Lower leg skin (tissue), 4 donors: ENCODE data around the gene SLX4IP. TPM values are rescaled to one million over a fixed set of nuclear protein-coding genes. Genes with fewer than 3 reads are reported as not detected.

Source experiments
- DNase-seq, 2 donors: peaks; one replicate each; pipeline ENCODE4 v3.0.0-alpha.2; 2019; ENCODE audit warnings: low spot score in 2 of 2
- H3K4me3 ChIP-seq: fragments of 200-600 bp; sonication (generic); 2 replicates; pipeline ENCODE4 v1.5.1; 2017; ENCODE audit warnings: mild to moderate bottlenecking, low read depth; ENCODE audit not compliant: poor library complexity, severe bottlenecking
- POLR2A ChIP-seq, 2 donors: fragments of 450-650 bp; IDR thresholded peaks; one replicate each; pipeline ENCODE4 v1.6.1; 2016 to 2017; ENCODE audit warnings: antibody characterized with exemption in 2 of 2, mild to moderate bottlenecking in 1 of 2, moderate library complexity in 1 of 2
- WGBS, 2 donors: methylation state at CpG; one replicate each; pipeline ENCODE4 v1.1.5; 2018; 5-methylcytosine and 5-hydroxymethylcytosine counted together
- intact Hi-C: fragments of 100-400 bp; cut with DNase I; formaldehyde crosslinking; loops from one replicate; pipeline ENCODE4 v1.15.0; 2023; ENCODE audit warnings: low total_unique reads
- total RNA-seq, 4 donors: library from RNA; depleted of rRNA; stranded (reverse); fragments of >200 nt; gene quantifications; one replicate each; pipeline ENCODE4 v1.1.0, GENCODE V29; 2016
- TF ChIP-seq, protein P1 (sequence below), 3 donors: fragments of 450-650 bp; IDR thresholded peaks; one replicate each; pipeline ENCODE4 v1.5.1; 2016; ENCODE audit warnings: antibody characterized with exemption in 3 of 3, mild to moderate bottlenecking in 3 of 3, moderate library complexity in 2 of 3

SLX4IP gene
- total RNA-seq, 4 donors from 2014 or later: 3.0 to 4.0 (median 3.7) TPM

DNA sequence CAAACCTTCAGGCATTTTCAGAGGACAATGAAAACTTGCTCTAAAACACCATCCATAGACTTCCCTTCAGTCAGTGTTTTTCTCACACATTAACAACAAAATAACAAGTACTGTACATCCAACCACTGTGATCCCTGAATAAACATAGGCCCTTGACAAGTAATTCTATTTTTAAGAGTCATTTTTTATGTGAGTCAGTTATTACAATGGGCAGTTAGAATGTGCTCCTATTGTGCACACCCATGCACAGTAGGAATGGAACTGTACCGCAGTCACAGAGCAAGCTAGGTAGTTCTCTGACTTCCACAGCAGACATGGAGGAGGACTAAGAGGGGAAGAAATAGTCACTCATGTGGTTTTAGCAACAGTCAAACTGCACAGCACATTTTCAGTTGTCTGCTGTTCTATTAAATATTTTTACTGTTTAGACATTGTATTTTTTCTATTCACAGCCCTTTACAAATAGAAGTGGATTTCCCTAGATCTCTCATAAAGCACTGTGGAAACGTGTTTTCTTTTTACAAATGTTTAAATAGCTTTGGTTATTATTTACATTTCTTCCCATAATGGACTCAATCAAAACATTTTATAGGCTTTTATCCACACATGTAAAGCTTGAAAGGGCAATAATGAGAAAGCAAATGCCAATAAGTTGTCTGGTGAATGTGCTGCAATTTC is 138.3 kb downstream of the SLX4IP start:
- TF ChIP-seq POLR2A (IDR thresholded peaks at IDR 0.05): no peak
- TF ChIP-seq, protein P1, sequence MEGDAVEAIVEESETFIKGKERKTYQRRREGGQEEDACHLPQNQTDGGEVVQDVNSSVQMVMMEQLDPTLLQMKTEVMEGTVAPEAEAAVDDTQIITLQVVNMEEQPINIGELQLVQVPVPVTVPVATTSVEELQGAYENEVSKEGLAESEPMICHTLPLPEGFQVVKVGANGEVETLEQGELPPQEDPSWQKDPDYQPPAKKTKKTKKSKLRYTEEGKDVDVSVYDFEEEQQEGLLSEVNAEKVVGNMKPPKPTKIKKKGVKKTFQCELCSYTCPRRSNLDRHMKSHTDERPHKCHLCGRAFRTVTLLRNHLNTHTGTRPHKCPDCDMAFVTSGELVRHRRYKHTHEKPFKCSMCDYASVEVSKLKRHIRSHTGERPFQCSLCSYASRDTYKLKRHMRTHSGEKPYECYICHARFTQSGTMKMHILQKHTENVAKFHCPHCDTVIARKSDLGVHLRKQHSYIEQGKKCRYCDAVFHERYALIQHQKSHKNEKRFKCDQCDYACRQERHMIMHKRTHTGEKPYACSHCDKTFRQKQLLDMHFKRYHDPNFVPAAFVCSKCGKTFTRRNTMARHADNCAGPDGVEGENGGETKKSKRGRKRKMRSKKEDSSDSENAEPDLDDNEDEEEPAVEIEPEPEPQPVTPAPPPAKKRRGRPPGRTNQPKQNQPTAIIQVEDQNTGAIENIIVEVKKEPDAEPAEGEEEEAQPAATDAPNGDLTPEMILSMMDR (IDR thresholded peaks at IDR 0.05): no peak
- DNase-seq: no peak
- WGBS, 2 donors: 82 to 91% methylated on average over 2 of the region's 2 CpGs
- intact Hi-C loops: no loop called here
- H3K4me3 ChIP-seq: no peak overlapping the region

DNA sequence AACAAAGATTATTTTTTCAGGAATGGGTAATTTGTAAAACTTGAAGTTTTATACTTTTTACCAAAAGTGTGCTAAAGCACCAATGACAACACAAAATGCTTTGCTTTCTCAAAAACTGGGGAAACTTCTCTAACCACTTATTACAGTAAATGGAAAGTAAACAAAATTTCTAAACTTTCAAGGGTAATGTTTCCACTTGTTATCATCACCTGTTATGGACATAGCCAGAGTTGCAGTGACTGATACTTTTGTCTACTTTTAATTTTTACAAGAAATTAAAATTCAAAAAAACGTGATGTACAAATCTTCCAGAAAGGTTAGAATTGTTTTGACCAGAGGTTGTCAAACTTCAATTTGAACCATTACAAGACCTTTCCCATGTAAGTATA is 138.8 kb downstream of the SLX4IP start:
- TF ChIP-seq, protein P1 (IDR thresholded peaks at IDR 0.05): no peak
- TF ChIP-seq POLR2A (IDR thresholded peaks at IDR 0.05): no peak
- no peak overlapping the region for H3K4me3 ChIP-seq
- DNase-seq: no peak
- WGBS, 2 donors: 75 to 88% methylated on average over 1 of the region's 1 CpG
- intact Hi-C loops: no loop called here

DNA sequence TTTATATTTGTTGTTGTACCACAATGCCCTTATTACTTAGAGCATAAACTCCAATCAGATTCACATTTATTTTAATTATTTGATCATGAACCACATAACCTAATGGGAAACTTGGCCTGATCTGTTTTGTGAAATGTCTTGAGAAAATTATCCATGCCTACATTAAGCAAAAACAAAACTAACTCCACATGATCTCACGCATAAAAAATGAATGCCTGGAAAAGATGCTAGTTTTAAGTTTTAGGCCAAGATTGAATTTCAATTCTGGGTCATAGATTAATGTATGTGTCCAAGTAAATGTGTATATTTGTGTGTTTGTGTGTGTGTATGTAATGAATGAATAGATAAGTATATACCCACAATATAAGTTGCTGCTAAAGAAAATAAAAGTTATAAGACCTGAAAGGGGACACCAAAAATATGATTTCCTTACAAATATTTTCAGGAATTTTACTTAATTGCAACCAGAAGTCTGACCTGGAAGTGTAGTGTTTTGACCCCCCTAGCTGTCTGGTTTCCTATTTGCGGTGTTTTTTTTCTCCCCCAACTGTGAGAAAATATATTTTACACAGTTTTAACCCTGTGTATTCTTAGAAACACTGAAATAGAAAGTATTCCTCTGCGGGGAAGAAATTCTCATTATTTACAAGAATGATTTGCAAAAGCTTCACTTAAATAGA is 141.4 kb downstream of the SLX4IP start:
- TF ChIP-seq, protein P1 (IDR thresholded peaks at IDR 0.05): no peak
- TF ChIP-seq POLR2A (IDR thresholded peaks at IDR 0.05): no peak
- no peak for DNase-seq
- H3K4me3 ChIP-seq: no peak overlapping the region
- WGBS, 2 donors: 68% methylated on average over 3 of the region's 3 CpGs
- intact Hi-C loops: no loop called here

DNA sequence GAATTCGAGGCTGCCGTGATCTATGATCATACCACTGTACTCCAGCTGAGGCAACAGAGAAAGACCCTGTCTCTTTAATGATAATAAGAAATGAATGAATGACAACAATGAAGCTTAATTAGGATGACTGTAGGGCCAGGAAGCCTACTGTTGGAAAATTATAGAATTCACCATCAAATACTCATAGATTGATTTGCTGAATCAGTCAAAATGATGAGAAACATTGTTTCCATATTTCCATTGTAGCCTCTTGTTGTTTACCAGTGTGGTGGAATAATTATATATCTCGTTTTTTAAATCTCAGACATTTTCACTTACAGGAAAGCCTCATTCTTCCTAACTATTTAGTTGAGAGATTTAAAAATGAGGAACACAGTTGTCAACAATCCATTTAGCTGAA is 142.5 kb downstream of the SLX4IP start:
- no peak overlapping the region for H3K4me3 ChIP-seq
- TF ChIP-seq, protein P1 (IDR thresholded peaks at IDR 0.05): no peak
- TF ChIP-seq POLR2A (IDR thresholded peaks at IDR 0.05): no peak
- intact Hi-C loops: no loop called here
- 93 to 94% methylated on average over 3 of the region's 3 CpGs for WGBS, 2 donors
- DNase-seq: no peak

DNA sequence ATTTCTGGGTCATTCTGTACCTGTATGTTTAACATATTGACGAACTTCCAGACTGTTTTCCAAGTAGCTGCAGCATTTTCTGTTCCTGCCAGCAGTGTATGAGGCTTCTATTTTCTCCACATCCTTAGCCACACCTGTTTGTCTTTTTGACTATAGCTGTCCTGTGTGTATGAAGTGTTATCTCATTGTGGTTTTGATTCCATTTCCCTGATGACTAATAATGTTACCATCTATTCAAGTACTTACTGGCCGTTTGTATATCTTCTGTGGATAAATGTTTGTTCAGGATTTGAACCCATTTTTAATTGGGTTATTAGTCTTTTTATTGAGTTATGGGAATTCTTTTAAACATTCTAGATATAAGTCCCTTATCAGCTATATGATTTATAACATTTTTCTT is 143.5 kb downstream of the SLX4IP start:
- WGBS, 2 donors: 48 to 50% methylated on average over 2 of the region's 2 CpGs

More for the DNA sequence above, 143.5 kb downstream of the SLX4IP start:
- TF ChIP-seq, protein P1 (IDR thresholded peaks at IDR 0.05): no peak
- no peak for TF ChIP-seq POLR2A (IDR thresholded peaks at IDR 0.05)
- intact Hi-C loops: no loop called here
- H3K4me3 ChIP-seq: no peak overlapping the region
- DNase-seq: no peak
